OCI-M2 (cell line): Measurements from ENCODE around the gene ITPKB.

Experiments used
- DNase-seq: peaks from one replicate; lab custom pipeline; 2025; ENCODE audit not compliant: unreplicated experiment; lab: John Stamatoyannopoulos, UW

The ITPKB gene

GRCh38 chr1:226686440-226687425, 52.3 kb downstream of the ITPKB start:
- DNase-seq = no peak

- no peak for DNase-seq
These were observed 53.8 kb downstream of the ITPKB start for GRCh38 chr1:226685196-226685820.

GRCh38 chr1:226684026-226684425, 55.1 kb downstream of the ITPKB start:
- no peak for DNase-seq

GRCh38 chr1:226682871-226683814, 55.9 kb downstream of the ITPKB start:
- no peak for DNase-seq

- no peak for DNase-seq
These were observed 57.2 kb downstream of the ITPKB start for GRCh38 chr1:226681652-226682493.

GRCh38 chr1:226680653-226681052, 58.4 kb downstream of the ITPKB start:
- DNase-seq = no peak

GRCh38 chr1:226679853-226680516, 59.1 kb downstream of the ITPKB start:
- peak; percentile 63 for DNase-seq

GRCh38 chr1:226679262-226679661, 59.8 kb downstream of the ITPKB start:
- DNase-seq = no peak

- DNase-seq = no peak
These were observed 60.4 kb downstream of the ITPKB start for GRCh38 chr1:226678701-226679100.

GRCh38 chr1:226678251-226678650, 60.8 kb downstream of the ITPKB start:
- no peak for DNase-seq

- no peak for DNase-seq
These were observed 61.8 kb downstream of the ITPKB start for GRCh38 chr1:226677027-226678020.

- no peak for DNase-seq
These were observed 62.7 kb downstream of the ITPKB start for GRCh38 chr1:226676381-226676780.

- no peak for DNase-seq
These were observed 63.2 kb downstream of the ITPKB start for GRCh38 chr1:226675715-226676357.

GRCh38 chr1:226674892-226675714, 64.0 kb downstream of the ITPKB start:
- DNase-seq = no peak

- no peak for DNase-seq
These were observed 66.7 kb downstream of the ITPKB start for GRCh38 chr1:226672339-226672762.

- DNase-seq = no peak
These were observed 67.8 kb downstream of the ITPKB start for GRCh38 chr1:226671277-226671676.

- no peak for DNase-seq
These were observed 69.0 kb downstream of the ITPKB start for GRCh38 chr1:226670073-226670472.
